Stomach (tissue), 4 donors: Measurements from ENCODE around the gene UBAP2.

Experiments used
- EP300 ChIP-seq: sonication (generic); formaldehyde crosslinking; IDR thresholded peaks from one replicate; pipeline ENCODE4 v1.6.1; 2017; ENCODE audit warnings: antibody characterized with exemption
- POLR2A ChIP-seq, 4 donors: fragments of 450-650 bp; IDR thresholded peaks; one replicate each; pipeline ENCODE4 v1.6.1; 2016; ENCODE audit warnings: antibody characterized with exemption in 4 of 4, control low read depth in 2 of 4, mild to moderate bottlenecking in 1 of 4, moderate library complexity in 1 of 4
- POLR2AphosphoS5 ChIP-seq, 3 donors: sonication (generic); formaldehyde crosslinking; IDR thresholded peaks; one replicate each; pipeline ENCODE4 v1.6.1; 2016; ENCODE audit warnings: antibody characterized with exemption in 3 of 3
- TF ChIP-seq, protein P1 (sequence below), 7 experiments: fragments of 450-650 bp in 4 of 7; fragments of 200-600 bp in 3 of 7; sonication (generic) in 3 of 7; IDR thresholded peaks; one replicate each; pipeline ENCODE4 v1.5.1; 2016 to 2019; ENCODE audit warnings: antibody characterized with exemption in 7 of 7, control low read depth in 2 of 7, mild to moderate bottlenecking in 1 of 7

DNA sequence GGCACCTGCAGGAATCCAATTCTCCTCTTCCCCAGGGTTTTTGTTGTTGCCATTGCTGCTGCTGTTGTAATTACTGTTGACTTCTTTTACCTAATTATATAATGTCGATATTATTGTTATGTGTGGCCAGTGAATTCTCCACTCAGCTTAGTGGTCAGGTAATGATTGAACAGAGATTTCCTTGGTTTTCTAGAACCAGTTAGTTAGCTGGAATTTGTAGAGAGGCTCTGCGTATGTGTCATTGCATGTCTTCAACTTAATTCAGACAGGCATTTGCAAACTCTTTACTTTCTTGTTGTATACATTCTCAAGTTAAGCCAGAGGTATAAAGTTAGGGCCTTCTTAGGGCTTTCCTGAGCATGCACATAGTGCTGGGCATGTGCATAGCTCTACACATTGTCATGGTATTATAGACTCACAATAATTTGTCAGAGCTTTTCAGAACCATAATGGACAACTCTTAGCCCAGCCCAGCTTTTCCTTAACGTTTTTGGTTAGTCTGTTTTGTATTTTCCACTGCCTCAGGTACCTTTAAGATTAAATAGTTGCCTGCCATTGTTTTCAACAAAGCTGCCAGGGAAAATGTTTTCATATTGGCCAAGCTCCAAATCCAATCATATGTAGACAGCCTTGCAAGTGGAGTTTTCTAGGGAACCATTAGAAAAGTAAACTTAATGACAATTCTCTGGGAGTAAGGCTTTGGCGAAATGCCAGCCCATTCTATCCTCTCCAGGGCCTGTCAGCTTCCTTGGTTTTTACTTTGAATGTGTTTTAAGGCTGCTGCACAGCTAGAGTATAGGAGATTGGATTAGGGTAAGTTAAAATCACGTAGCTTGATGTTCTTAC, 163.6 kb downstream of the UBAP2 start:
- TF ChIP-seq, protein P1, sequence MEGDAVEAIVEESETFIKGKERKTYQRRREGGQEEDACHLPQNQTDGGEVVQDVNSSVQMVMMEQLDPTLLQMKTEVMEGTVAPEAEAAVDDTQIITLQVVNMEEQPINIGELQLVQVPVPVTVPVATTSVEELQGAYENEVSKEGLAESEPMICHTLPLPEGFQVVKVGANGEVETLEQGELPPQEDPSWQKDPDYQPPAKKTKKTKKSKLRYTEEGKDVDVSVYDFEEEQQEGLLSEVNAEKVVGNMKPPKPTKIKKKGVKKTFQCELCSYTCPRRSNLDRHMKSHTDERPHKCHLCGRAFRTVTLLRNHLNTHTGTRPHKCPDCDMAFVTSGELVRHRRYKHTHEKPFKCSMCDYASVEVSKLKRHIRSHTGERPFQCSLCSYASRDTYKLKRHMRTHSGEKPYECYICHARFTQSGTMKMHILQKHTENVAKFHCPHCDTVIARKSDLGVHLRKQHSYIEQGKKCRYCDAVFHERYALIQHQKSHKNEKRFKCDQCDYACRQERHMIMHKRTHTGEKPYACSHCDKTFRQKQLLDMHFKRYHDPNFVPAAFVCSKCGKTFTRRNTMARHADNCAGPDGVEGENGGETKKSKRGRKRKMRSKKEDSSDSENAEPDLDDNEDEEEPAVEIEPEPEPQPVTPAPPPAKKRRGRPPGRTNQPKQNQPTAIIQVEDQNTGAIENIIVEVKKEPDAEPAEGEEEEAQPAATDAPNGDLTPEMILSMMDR (IDR thresholded peaks at IDR 0.05) = no peak
- TF ChIP-seq POLR2A (IDR thresholded peaks at IDR 0.05) (no peak), POLR2AphosphoS5 (IDR thresholded peaks at IDR 0.05) (no peak), EP300 (no peak)
